HG03571 (cell line): Measurements from ENCODE around the gene SMYD3.

Source experiments
- ATAC-seq: cut with Tn5 transposase; IDR thresholded peaks from one replicate; pipeline ENCODE4 v1.9.1; 2021; ENCODE audit not compliant: unreplicated experiment

Gene SMYD3

GRCh38 chr1:246122071-246122470 is 385.0 kb downstream of the SMYD3 start:
- ATAC-seq, result no peak

GRCh38 chr1:246121533-246121932 is 385.5 kb downstream of the SMYD3 start:
- ATAC-seq, result no peak

- peak; percentile 89 for ATAC-seq
Measured at GRCh38 chr1:246117066-246117791, 389.9 kb downstream of the SMYD3 start.

- ATAC-seq, result no peak
Measured at GRCh38 chr1:246114369-246114768, 392.7 kb downstream of the SMYD3 start.

GRCh38 chr1:246113555-246114095 is 393.5 kb downstream of the SMYD3 start:
- ATAC-seq, result no peak

GRCh38 chr1:246111570-246111969 is 395.5 kb downstream of the SMYD3 start:
- no peak for ATAC-seq

GRCh38 chr1:246110343-246111219 is 396.5 kb downstream of the SMYD3 start:
- ATAC-seq, result no peak

GRCh38 chr1:246108278-246108925 is 398.7 kb downstream of the SMYD3 start:
- ATAC-seq, result no peak

GRCh38 chr1:246107516-246108277 is 399.4 kb downstream of the SMYD3 start:
- no peak for ATAC-seq

GRCh38 chr1:246106342-246106763 is 400.7 kb downstream of the SMYD3 start:
- ATAC-seq, result no peak

- ATAC-seq, result no peak
Measured at GRCh38 chr1:246104927-246105326, 402.2 kb downstream of the SMYD3 start.

- no peak for ATAC-seq
Measured at GRCh38 chr1:246099570-246099969, 407.5 kb downstream of the SMYD3 start.

GRCh38 chr1:246096356-246096755 is 410.7 kb downstream of the SMYD3 start:
- ATAC-seq, result no peak

GRCh38 chr1:246095443-246095842 is 411.6 kb downstream of the SMYD3 start:
- no peak for ATAC-seq

GRCh38 chr1:246093230-246093629 is 413.8 kb downstream of the SMYD3 start:
- ATAC-seq, result no peak

- no peak for ATAC-seq
Measured at GRCh38 chr1:246092136-246092535, 414.9 kb downstream of the SMYD3 start.

GRCh38 chr1:246091477-246091876 is 415.6 kb downstream of the SMYD3 start:
- no peak for ATAC-seq

GRCh38 chr1:246086191-246086590 is 420.9 kb downstream of the SMYD3 start:
- ATAC-seq, result no peak

- ATAC-seq, result no peak
Measured at GRCh38 chr1:246083416-246083815, 423.7 kb downstream of the SMYD3 start.

GRCh38 chr1:246081856-246082668 is 425.0 kb downstream of the SMYD3 start:
- ATAC-seq, result no peak
